Astrocyte (in vitro differentiated cells and primary cell): ENCODE results near the gene ZSCAN1. TPM values are rescaled to one million over a fixed set of nuclear protein-coding genes. Genes with fewer than 3 reads are reported as not detected.

ENCODE experiments used
- DNase-seq: peaks from one replicate; pipeline ENCODE4 v3.0.0-alpha.2; 2010; ENCODE audit warnings: low read depth
- FAIRE-seq: peaks from 2 replicates; lab custom pipeline; 2011; peaks lifted over from hg19 to GRCh38; lab: Jason Lieb, UNC
- H2AFZ ChIP-seq: 2 replicates; pipeline ENCODE4 v1.6.0; 2012; ENCODE audit warnings: low read depth, low read length, inconsistent platforms
- H3K27ac ChIP-seq: 2 replicates; pipeline ENCODE4 v1.5.1; 2011; ENCODE audit warnings: low read depth, low read length, inconsistent platforms
- H3K27me3 ChIP-seq: 2 replicates; pipeline ENCODE4 v1.6.0; 2011; ENCODE audit warnings: low read length, inconsistent platforms; ENCODE audit not compliant: insufficient read depth
- H3K36me3 ChIP-seq: 2 replicates; pipeline ENCODE4 v1.5.1; 2011; ENCODE audit warnings: low read length, inconsistent platforms; ENCODE audit not compliant: insufficient read depth
- H3K4me1 ChIP-seq: 2 replicates; pipeline ENCODE4 v1.5.1; 2011; ENCODE audit warnings: low read length, inconsistent platforms; ENCODE audit not compliant: insufficient read depth
- H3K4me2 ChIP-seq: 2 replicates; pipeline ENCODE4 v1.6.0; 2012; ENCODE audit warnings: low read length, inconsistent platforms
- H3K4me3 ChIP-seq: 2 replicates; pipeline ENCODE4 v1.5.1; 2011; ENCODE audit warnings: low read depth, mild to moderate bottlenecking, low read length, inconsistent platforms; ENCODE audit not compliant: insufficient read depth
- H3K79me2 ChIP-seq: 2 replicates; pipeline ENCODE4 v1.6.0; 2012; ENCODE audit warnings: mild to moderate bottlenecking, low read length, inconsistent platforms; ENCODE audit not compliant: insufficient read depth
- H3K9ac ChIP-seq: 2 replicates; pipeline ENCODE4 v1.6.0; 2012; ENCODE audit warnings: mild to moderate bottlenecking, low read length, inconsistent platforms
- H3K9me3 ChIP-seq: 2 replicates; pipeline ENCODE4 v1.5.1; 2012; ENCODE audit warnings: low read depth, mild to moderate bottlenecking, low read length, inconsistent platforms; ENCODE audit not compliant: insufficient read depth
- H4K20me1 ChIP-seq: 2 replicates; pipeline ENCODE4 v1.6.0; 2012; ENCODE audit warnings: low read length, inconsistent platforms; ENCODE audit not compliant: insufficient read depth
- H3K27ac Mint-ChIP-seq: one replicate; pipeline ENCODE4 v1.8.0; 2021; ENCODE audit warnings: mild to moderate bottlenecking, mixed read lengths; ENCODE audit not compliant: unreplicated experiment
- H3K27me3 Mint-ChIP-seq: one replicate; pipeline ENCODE4 v1.8.0; 2021; ENCODE audit warnings: low read depth, mixed read lengths; ENCODE audit not compliant: unreplicated experiment
- H3K36me3 Mint-ChIP-seq: one replicate; pipeline ENCODE4 v1.8.0; 2021; ENCODE audit warnings: low read depth, mixed read lengths; ENCODE audit not compliant: unreplicated experiment
- H3K4me1 Mint-ChIP-seq: one replicate; pipeline ENCODE4 v1.8.0; 2021; ENCODE audit warnings: low read depth, mixed read lengths; ENCODE audit not compliant: unreplicated experiment
- H3K4me3 Mint-ChIP-seq: one replicate; pipeline ENCODE4 v1.8.0; 2021; ENCODE audit warnings: mild to moderate bottlenecking, moderate library complexity, mixed read lengths; ENCODE audit not compliant: unreplicated experiment
- H3K9me3 Mint-ChIP-seq: one replicate; pipeline ENCODE4 v1.8.0; 2021; ENCODE audit warnings: mild to moderate bottlenecking, mixed read lengths; ENCODE audit not compliant: unreplicated experiment
- EZH2 ChIP-seq: IDR thresholded peaks from 2 replicates; pipeline ENCODE4 v1.6.1; 2012; ENCODE audit warnings: mild to moderate bottlenecking, low read length, inconsistent platforms; ENCODE audit not compliant: insufficient read depth
- total RNA-seq: library from RNA; stranded (reverse); gene quantifications from 2 replicates; pipeline ENCODE4 v1.2.1, GENCODE V29; 2021
- TF ChIP-seq, protein P1 (sequence below): IDR thresholded peaks from 2 replicates; pipeline ENCODE4 v1.5.1; 2011; ENCODE audit warnings: low read depth, mild to moderate bottlenecking, inconsistent platforms, low read length, moderate library complexity; ENCODE audit not compliant: insufficient read depth

ZSCAN1 gene
- total RNA-seq, 1 donor from 2014 or later: not detected

DNA sequence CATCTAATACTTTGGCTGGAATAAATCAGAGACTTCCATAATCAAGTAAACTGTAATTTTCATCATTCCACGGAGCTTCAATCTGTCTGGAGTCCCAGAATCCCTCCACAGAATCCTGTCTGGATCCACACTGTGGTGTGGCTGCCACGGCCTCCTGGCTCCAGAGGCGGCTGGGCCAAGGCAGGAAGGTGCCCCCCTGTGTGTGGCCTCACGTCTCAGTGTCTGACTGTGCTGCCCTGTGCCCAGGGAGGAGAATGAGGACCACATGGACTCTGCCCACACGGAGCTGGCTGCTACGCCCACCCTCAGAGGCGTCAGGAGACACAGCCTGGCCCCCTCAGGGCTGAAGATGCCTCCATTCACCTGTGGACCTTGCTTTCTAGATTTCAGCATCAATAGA, 13.0 kb downstream of the ZSCAN1 start:
- no peak overlapping the region for H3K4me2 ChIP-seq
- H3K27ac Mint-ChIP-seq: no peak overlapping the region
- no peaks in the 10 kb centered on the region for H3K27me3 ChIP-seq
- TF ChIP-seq EZH2: no peak
- TF ChIP-seq, protein P1, sequence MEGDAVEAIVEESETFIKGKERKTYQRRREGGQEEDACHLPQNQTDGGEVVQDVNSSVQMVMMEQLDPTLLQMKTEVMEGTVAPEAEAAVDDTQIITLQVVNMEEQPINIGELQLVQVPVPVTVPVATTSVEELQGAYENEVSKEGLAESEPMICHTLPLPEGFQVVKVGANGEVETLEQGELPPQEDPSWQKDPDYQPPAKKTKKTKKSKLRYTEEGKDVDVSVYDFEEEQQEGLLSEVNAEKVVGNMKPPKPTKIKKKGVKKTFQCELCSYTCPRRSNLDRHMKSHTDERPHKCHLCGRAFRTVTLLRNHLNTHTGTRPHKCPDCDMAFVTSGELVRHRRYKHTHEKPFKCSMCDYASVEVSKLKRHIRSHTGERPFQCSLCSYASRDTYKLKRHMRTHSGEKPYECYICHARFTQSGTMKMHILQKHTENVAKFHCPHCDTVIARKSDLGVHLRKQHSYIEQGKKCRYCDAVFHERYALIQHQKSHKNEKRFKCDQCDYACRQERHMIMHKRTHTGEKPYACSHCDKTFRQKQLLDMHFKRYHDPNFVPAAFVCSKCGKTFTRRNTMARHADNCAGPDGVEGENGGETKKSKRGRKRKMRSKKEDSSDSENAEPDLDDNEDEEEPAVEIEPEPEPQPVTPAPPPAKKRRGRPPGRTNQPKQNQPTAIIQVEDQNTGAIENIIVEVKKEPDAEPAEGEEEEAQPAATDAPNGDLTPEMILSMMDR: no peak
- H3K9me3 Mint-ChIP-seq: peaks cover 32% of the 10 kb centered on the region
- no peaks in the 10 kb centered on the region for H3K4me1 ChIP-seq
- H3K36me3 ChIP-seq: no peaks in the 10 kb centered on the region
- DNase-seq: no peak
- no peaks in the 10 kb centered on the region for H4K20me1 ChIP-seq
- no peaks in the 10 kb centered on the region for H3K79me2 ChIP-seq
- no peaks in the 10 kb centered on the region for H3K27me3 Mint-ChIP-seq
- H3K27ac ChIP-seq: no peak overlapping the region
- peaks cover 22% of the 10 kb centered on the region for H3K9me3 ChIP-seq
- no peak overlapping the region for H3K4me3 Mint-ChIP-seq
- no peak for FAIRE-seq
- no peaks in the 10 kb centered on the region for H3K4me1 Mint-ChIP-seq
- peaks cover 3% of the 10 kb centered on the region for H3K36me3 Mint-ChIP-seq
- no peak overlapping the region for H2AFZ ChIP-seq
- no peak overlapping the region for H3K4me3 ChIP-seq
- no peak overlapping the region for H3K9ac ChIP-seq

DNA sequence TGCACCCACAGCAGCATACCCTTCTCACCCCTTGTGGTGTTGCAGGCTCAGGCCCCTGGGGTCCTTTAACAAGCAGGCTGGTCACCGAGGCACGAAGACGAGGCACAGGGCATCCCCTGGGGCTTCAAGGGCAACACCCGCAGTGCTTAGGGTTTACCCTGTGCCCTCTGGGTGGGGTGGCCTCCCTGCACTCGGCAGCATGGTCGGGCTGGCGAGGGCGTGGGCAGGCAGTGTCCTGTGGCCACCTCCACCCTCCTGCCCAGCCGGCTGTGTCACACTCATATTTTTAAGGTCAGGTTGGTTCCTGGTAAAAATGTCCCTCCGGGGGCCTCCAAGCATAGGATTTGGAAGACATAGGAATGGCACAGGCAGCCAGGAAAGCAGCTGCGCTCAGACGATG, 13.8 kb downstream of the ZSCAN1 start:
- H3K27ac Mint-ChIP-seq: no peak overlapping the region
- FAIRE-seq: no peak

DNA sequence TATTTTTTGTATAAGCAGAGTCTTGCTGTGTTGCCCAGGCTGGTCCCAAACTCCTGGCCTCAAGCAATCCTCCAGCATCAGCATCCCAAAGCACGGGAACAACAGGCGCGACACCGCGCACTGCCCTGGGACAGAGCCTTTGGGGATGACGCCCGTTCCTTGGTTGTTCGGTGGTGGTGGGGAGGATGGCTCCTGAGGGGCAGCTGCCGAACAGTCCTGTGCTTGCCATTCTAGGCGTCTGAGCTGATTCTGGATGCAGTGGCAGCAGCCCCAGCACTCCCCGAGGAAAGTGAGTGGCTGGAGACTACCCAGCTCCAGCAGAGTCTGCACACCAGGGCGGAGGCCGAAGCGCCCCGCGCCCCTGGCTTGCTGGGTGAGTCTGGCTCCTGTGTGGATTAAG, 18.4 kb downstream of the ZSCAN1 start:
- Histone ChIP-seq H3K4me1 (no peaks in the 10 kb centered on the region), H3K9me3 (peaks cover 14% of the 10 kb centered on the region), H2AFZ (no peak overlapping the region), H4K20me1 (no peaks in the 10 kb centered on the region), H3K27me3 (no peaks in the 10 kb centered on the region), H3K27ac (no peak overlapping the region), H3K36me3 (no peaks in the 10 kb centered on the region), H3K4me3 (no peak overlapping the region), H3K9ac (no peak overlapping the region), H3K4me2 (no peak overlapping the region), H3K79me2 (no peaks in the 10 kb centered on the region)
- FAIRE-seq (no peak), DNase-seq (no peak)
- H3K4me3 Mint-ChIP-seq: no peak overlapping the region
- H3K27ac Mint-ChIP-seq: no peak overlapping the region
- H3K9me3 Mint-ChIP-seq: peaks cover 41% of the 10 kb centered on the region
- peaks cover 3% of the 10 kb centered on the region for H3K27me3 Mint-ChIP-seq
- no peaks in the 10 kb centered on the region for H3K4me1 Mint-ChIP-seq
- no peaks in the 10 kb centered on the region for H3K36me3 Mint-ChIP-seq
- TF ChIP-seq, protein P1: no peak
- no peak for TF ChIP-seq EZH2

More for the DNA sequence above, 13.8 kb downstream of the ZSCAN1 start:
- no peak overlapping the region for H3K9ac ChIP-seq
- TF ChIP-seq EZH2: no peak
- TF ChIP-seq, protein P1: no peak
- no peak overlapping the region for H3K27ac ChIP-seq
- H4K20me1 ChIP-seq: no peaks in the 10 kb centered on the region
- DNase-seq: no peak
- peaks cover 24% of the 10 kb centered on the region for H3K9me3 ChIP-seq
- Mint-ChIP-seq H3K9me3 (peaks cover 36% of the 10 kb centered on the region), H3K4me1 (no peaks in the 10 kb centered on the region), H3K4me3 (no peak overlapping the region), H3K27me3 (no peaks in the 10 kb centered on the region), H3K36me3 (peaks cover 3% of the 10 kb centered on the region)
- H3K4me2 ChIP-seq: no peak overlapping the region
- H3K36me3 ChIP-seq: no peaks in the 10 kb centered on the region
- no peaks in the 10 kb centered on the region for H3K79me2 ChIP-seq
- H3K27me3 ChIP-seq: no peaks in the 10 kb centered on the region
- no peak overlapping the region for H3K4me3 ChIP-seq
- H3K4me1 ChIP-seq: no peaks in the 10 kb centered on the region
- H2AFZ ChIP-seq: no peak overlapping the region
